NB4 (cell line): ENCODE results near the gene RBMS3.

ENCODE experiments used
- CTCF ChIP-seq: IDR thresholded peaks from one replicate; pipeline ENCODE4 v1.5.1; 2012; ENCODE audit warnings: low read depth, low read length
- POLR2A ChIP-seq: IDR thresholded peaks from 2 replicates; pipeline ENCODE4 v1.6.1; 2011; ENCODE audit warnings: mild to moderate bottlenecking; ENCODE audit not compliant: insufficient read length; ENCODE audit errors: extremely low read depth
- TF ChIP-seq, protein P1 (sequence below): IDR thresholded peaks from 2 replicates; pipeline ENCODE4 v1.6.1; 2011; ENCODE audit warnings: low read depth, low read length

DNA sequence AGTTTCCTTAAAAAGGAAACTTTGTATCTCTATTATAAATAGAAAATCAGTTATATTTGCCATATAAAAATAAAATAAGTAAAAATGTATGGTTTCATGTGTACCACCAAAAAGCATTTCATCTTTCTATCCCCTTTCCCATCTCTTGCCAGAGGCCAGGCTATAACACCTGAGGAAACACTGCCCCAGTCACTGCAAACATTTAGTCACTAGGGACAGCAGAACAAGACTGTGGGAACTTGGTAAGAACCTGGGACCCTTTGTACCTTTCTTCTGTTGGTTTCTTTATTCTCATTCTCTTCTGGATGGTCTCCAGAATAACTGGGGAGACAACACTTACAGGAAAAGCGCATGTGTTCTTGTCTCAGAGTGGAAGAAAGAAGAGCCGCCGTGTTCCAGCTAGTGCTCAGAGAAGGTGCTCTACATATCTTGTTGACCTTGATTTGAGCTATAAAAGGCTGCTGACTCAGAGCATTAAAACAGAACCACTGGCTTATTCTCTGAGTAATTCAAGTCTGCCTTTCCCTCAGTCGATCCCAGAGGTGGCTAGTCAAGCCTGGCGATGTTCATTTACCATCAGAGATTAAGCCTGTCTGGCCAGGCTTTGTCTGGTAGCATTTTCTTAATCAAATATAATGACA is 361.6 kb downstream of the RBMS3 start:
- TF ChIP-seq CTCF (no peak), POLR2A (no peak)
- TF ChIP-seq, protein P1, sequence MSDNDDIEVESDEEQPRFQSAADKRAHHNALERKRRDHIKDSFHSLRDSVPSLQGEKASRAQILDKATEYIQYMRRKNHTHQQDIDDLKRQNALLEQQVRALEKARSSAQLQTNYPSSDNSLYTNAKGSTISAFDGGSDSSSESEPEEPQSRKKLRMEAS, result no peak
